Suprapubic skin (tissue), 4 donors: ENCODE results near the gene KIFBP.

Experiments
- CTCF ChIP-seq, 2 donors: fragments of 200-600 bp in 1 of 2; fragments of 450-650 bp in 1 of 2; sonication (generic) in 1 of 2; IDR thresholded peaks; one replicate each; pipeline ENCODE4 v1.5.1; 2016 to 2019; ENCODE audit warnings: antibody characterized with exemption in 2 of 2, mild to moderate bottlenecking in 1 of 2, moderate library complexity in 1 of 2
- EP300 ChIP-seq: sonication (generic); formaldehyde crosslinking; IDR thresholded peaks from one replicate; pipeline ENCODE4 v1.6.1; 2017; ENCODE audit warnings: antibody characterized with exemption
- POLR2A ChIP-seq, 2 donors: fragments of 450-650 bp; IDR thresholded peaks; one replicate each; pipeline ENCODE4 v1.6.1; 2017; ENCODE audit warnings: antibody characterized with exemption in 2 of 2, mild to moderate bottlenecking in 2 of 2, moderate library complexity in 2 of 2
- POLR2AphosphoS5 ChIP-seq, 3 donors: sonication (generic); formaldehyde crosslinking; IDR thresholded peaks; one replicate each; pipeline ENCODE4 v1.6.1; 2017; ENCODE audit warnings: antibody characterized with exemption in 3 of 3

DNA sequence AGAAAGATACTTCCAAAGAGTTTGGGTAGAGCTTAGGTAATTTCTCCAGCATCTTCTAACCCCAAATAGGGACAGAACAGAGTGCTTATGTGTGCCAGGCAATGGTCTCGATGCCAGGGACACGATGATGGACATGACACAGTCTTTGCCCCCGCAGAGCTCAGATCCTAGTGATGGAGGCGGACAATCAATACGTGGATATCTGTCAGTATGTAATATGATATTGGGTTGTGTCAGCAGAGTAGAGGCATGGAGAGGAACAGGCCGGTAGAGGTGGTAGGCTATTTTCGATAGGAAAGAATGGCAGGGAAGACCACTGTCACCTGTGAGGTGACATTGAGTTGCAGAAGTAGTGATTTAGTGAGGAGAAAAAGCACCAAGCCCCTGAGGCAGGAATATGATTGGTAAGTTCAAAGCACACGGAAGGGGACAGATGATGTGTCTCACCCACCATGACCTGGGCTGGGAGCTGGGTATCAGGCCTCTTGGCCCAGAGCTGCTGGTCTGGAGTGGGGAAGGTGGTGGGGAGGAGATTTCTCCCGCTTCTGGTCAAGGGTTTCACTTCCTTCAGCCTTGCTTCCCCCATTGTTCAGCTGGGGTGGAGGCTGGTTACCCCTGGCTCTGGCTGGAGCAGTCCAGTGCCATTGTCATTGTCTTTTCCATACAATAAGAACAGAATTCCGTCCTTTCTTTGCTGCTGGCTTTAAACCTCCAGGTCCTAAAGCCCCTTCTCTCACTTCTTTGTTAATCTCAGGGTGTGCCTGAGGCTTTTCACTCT, 63.3 kb downstream of the KIFBP start:
- TF ChIP-seq POLR2A (IDR thresholded peaks at IDR 0.05) (no peak), CTCF (IDR thresholded peaks at IDR 0.05) (no peak), POLR2AphosphoS5 (IDR thresholded peaks at IDR 0.05) (no peak), EP300 (no peak)
